Endometrial microvascular endothelial cells (primary cell): ENCODE results near the gene ZCCHC24. TPM values are rescaled to one million over a fixed set of nuclear protein-coding genes. Genes with fewer than 3 reads are reported as not detected.

ENCODE experiments used
- in situ Hi-C: cut with HindIII; loops from 2 replicates; pipeline ENCODE4 v1.10.0; 2017; ENCODE audit warnings: low sequenced_read_pairs, low pct_unique_long_range_greater_than_20kb; ENCODE audit errors: inconsistent ontology term
- total RNA-seq: library from RNA; depleted of rRNA; stranded (reverse); fragments of >200 nt; gene quantifications from one replicate; pipeline ENCODE4 v1.2.3, GENCODE V29; 2015; ENCODE audit errors: inconsistent ontology term

The ZCCHC24 gene
- total RNA-seq, 1 donor from 2014 or later: 5.6 TPM

DNA sequence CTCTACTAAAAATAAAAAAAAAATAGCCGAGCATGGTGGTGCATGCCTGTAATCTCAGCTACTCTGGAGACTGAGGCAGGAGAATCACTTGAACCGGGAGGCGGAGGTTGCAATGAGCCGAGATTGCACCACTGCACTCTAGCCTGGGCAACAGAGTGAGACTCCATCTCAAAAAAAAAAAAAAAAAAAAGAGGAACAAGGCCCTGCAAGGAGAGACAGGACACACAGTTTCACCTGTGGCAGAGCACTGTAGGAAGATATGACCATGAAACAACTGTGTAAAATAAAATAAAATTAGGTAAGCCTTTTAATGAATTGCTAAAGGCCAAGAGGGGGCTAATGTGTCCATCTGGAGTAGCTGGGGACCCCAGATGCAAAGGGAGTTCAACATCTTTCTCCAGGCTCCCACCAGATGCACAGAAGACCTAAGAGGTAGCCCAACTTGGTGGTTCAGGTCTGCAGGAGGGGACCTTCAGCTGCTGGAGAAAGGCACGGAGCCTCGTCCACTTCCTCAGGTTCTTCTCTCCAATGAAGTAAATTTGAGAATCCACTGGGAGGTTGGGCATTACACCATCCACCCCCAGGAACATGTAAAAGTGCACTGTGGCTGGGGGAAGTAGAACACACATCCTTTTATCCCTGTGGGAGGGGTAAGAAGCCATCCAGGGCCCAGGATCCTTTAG lies 85.5 kb downstream of the ZCCHC24 start:
- in situ Hi-C loops: no loop called here

DNA sequence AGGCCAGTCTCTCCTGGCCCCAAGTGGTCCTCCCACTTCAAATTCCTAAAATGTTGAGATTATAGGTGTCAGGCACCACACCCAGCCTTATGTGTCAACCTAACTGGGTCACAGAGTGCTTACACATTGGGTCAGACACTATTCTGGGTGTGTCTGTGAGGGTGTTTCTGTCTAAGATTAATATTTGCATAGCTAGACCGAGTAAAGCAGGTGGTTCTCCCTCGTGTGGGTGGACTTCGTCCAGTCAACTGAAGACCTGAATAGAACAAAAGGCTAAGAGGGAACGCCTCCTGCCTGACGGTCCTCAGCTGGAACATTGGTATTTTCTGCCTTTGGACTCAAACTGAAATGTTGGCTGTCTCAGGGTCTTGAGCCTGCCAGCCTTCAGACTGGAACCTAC lies 86.6 kb downstream of the ZCCHC24 start:
- in situ Hi-C loops: no loop called here

- in situ Hi-C loops: no loop called here
These were observed 88.2 kb downstream of the ZCCHC24 start for GRCh38 chr10:79357180-79357579.

DNA sequence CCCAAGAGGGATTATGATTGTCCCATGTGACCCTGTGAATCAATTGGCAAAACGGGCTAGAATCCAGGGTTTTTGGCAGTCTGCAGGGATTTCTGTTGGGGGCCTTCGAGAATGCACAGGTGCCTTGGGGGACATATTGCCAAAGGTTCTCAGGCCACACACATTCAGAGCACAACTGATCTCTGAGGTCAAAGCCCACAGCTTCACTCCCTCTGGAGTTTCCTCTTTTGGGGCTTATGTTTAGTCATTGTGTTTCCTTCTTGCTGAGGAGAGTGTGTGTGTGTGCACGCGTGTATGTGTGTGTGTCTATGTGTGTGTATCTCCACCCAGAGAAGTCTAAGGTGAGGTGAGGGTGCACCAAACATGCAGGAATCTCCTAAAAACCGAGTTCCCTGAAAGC lies 89.3 kb downstream of the ZCCHC24 start:
- in situ Hi-C loops: no loop called here

- in situ Hi-C loops: no loop called here
These were observed 89.9 kb downstream of the ZCCHC24 start for GRCh38 chr10:79355420-79356017.

- in situ Hi-C loops: no loop called here
These were observed 90.8 kb downstream of the ZCCHC24 start for GRCh38 chr10:79354615-79355014.

- in situ Hi-C loops: no loop called here
These were observed 91.3 kb downstream of the ZCCHC24 start for GRCh38 chr10:79354141-79354540.

DNA sequence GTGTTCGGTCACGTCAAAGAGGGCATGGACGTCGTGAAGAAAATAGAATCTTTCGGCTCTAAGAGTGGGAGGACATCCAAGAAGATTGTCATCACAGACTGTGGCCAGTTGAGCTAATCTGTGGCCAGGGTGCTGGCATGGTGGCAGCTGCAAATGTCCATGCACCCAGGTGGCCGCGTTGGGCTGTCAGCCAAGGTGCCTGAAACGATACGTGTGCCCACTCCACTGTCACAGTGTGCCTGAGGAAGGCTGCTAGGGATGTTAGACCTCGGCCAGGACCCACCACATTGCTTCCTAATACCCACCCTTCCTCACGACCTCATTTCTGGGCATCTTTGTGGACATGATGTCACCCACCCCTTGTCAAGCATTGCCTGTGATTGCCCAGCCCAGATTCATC lies 91.7 kb downstream of the ZCCHC24 start:
- in situ Hi-C loops: no loop called here

DNA sequence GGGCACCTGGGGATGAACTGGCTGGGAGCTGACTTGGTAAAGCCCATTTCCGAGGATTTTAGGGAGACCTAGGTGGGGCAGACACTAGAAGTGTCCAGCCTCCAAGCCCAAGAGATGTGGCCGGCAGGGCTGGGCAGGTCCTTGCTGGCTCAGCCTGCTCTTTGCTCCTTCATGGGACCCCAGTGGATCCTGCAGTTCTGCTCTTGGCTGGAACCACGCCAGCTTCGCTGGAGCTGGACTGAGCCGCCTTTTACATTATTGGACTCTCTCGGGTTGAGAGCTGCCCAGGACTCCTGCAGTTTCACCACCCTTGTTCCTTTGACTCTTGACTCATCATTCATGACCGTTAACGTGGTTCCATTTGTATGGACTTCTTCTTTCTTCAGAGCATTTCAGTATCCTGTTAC lies 92.4 kb downstream of the ZCCHC24 start:
- in situ Hi-C loops: no loop called here

DNA sequence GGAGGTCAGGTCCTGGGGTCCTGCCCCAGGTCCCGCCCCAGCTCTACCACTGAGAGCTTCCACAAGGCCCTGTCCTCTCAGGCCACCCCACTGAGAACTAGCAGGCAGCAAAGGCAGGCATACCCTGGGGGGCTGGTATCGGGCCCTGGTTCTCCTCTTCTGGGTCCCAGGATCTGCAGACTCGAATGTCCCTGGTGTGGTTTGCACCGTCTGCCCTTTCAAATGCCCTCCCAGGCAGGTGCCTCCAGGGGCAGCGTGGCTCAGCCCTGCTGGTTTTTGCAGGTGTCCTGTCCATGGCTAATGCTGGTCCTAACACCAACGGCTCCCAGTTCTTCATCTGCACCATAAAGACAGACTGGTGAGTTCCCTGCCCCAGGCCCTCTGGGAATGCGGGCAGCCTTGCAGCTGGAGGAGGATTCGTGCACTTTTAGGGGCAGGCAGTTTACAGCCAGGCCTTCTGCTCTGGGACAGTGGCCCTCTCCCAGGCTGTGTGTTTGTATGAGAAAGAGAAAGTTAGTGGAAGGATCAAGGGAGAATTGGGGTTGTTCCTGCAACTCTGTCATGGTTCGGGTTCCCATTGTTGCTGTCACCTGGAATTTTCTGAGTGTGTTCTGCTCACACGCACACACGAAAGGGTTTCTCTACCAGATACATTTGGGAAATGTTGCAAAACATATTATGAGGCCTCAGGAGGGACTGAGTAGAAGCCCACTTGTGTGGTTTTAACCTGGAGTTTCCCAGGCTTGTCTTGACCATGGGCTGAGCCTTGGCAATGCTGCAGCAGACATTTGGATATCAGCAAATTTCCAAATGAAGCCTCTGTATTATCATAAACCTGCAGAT lies 93.2 kb downstream of the ZCCHC24 start:
- in situ Hi-C loops: no loop called here

DNA sequence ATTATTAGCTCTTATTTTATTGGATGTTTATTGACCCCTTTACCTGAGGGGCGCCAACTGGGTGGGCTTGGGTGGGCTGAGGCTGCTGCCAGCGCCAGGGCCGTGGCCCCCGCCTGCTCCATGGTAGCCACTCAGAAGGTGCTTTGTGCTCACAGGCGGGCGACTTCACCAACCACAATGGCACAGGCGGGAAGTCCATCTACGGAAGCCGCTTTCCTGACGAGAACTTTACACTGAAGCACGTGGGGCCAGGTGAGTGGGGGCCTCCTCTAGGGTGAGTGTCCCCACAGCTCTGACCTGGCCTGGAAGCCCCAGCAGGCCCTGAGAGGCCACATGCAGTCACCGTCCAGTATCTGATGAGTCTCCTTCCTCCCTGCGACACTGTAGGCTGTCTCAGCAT lies 94.1 kb downstream of the ZCCHC24 start:
- in situ Hi-C loops: no loop called here

DNA sequence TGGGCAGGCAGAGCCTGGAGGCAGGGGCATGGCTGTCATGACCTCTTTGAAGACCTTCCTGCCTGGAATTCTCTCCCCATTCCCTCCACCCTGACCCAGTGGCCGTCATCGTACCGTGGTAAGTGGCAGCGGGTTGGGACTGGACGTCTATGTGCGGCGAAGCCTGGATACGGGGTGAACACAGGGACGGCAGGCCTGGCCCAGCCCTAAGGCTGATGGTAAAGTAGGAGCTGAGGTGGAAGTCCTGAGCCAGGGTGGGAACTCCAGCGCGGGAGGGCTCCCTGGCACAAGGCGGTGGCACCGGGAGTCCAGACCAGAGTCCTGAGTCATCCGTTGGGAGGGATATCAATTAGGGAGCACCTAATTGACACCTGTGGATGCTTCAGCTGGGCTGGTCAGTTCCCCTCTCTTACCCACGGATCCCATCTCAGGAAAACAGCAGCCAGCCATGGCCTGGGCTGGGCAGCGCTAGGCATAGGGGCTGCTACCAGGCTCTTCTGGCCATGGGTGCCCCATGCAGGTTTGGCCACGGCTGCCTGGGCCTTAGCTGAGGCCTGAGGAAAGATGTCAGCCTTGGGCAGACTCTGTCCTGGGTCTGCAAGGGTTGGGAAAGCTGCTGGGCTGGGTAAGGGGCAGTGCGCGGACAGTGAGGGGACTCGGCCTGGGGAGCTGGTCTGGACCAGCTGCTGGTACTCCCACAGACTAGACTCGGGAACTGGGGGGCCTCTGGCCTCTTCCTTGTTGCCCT lies 94.8 kb downstream of the ZCCHC24 start:
- in situ Hi-C loops: no loop called here

GRCh38 chr10:79349766-79350406 lies 95.5 kb downstream of the ZCCHC24 start:
- in situ Hi-C loops: loop anchor here (25.0 kb wide), 1 partner anchor 137 kb away; no protein-coding TSS in a partner anchor

- in situ Hi-C loops: loop anchor here (25.0 kb wide), 1 partner anchor 138 kb away; no protein-coding TSS in a partner anchor
These were observed 96.3 kb downstream of the ZCCHC24 start for GRCh38 chr10:79349072-79349491.

DNA sequence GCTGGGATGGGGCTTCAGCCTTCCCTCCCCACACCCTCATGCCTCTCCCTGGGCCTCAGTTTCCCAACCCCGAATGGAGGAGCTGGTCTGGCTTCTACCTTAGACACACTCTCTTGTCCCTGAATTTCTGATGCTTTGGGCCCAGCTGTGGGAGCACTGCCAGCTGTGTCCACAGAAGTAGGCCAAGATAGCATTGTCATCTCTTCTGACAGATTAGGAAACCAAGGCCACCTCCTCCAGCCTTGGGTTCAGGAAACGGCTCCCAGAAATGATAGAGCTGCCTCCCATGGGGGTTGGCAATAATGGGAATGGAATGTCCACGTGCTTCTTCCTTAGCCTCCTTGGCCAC lies 96.8 kb downstream of the ZCCHC24 start:
- in situ Hi-C loops: loop anchor here (25.0 kb wide), 1 partner anchor 139 kb away; no protein-coding TSS in a partner anchor

DNA sequence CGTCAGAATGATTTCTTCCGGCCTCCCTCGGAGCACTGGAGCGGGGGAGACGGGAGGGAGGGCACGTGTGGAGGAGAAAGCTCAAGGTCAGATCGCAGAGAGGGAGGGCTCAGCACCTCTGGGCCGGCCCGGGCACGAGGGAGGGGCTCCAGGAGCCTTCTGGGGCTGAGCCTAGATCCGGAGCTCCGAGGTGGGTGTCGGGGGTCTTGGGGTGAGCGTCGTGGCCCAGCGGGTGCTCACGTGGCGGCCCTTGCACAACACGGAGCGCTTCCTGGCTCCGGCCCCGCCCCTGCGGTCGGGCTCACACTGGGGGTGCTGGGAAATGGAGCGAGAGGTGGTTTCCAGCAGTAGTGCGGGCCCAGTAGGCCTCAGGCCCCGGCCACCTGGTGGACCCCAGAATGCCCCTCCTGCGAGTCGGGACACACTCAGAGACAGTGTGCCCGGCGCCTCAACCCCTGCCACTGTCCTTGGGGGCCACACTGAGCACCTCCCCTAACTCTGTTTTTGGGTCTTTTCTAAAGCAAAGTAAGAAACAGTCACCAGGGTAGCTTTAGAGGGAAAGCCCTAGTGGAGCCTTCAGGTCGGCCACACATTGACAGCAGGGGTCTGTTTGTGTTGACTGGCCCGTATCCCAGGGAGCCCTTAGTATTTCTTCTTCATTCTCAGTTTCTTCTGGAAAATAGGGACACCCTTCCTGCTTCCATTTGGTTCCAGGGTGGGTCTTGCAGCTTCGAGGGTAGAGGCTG lies 97.4 kb downstream of the ZCCHC24 start:
- in situ Hi-C loops: loop anchor here (25.0 kb wide), 1 partner anchor 139 kb away; no protein-coding TSS in a partner anchor

- in situ Hi-C loops: loop anchor here (25.0 kb wide), 1 partner anchor 140 kb away; no protein-coding TSS in a partner anchor
These were observed 98.1 kb downstream of the ZCCHC24 start, which contains the start of gene PPIF for GRCh38 chr10:79347226-79347893. TSS of gene PPIF (plus strand) at chr10:79347469. CDS start at chr10:79347549, 80 bp downstream.
